ENCODE data around the gene PGP.

Gene PGP

GRCh38 chr16:2189252-2189893, 25.3 kb downstream of the PGP start:
- no peak overlapping the region for H3K27ac ChIP-seq
- no peak for TF ChIP-seq CTCF (conservative IDR thresholded peaks at IDR 0.05)

- TF ChIP-seq CTCF (conservative IDR thresholded peaks at IDR 0.05), result no peak
Measured at GRCh38 chr16:2188395-2188794, 26.2 kb downstream of the PGP start.

GRCh38 chr16:2187212-2187611, 27.4 kb downstream of the PGP start:
- H3K27ac ChIP-seq, result no peak overlapping the region
- TF ChIP-seq CTCF (conservative IDR thresholded peaks at IDR 0.05), result no peak

More at GRCh38 chr16:2188395-2188794, 26.2 kb downstream of the PGP start:
- no peak overlapping the region for H3K27ac ChIP-seq

GRCh38 chr16:2186505-2186904, 28.1 kb downstream of the PGP start:
- TF ChIP-seq CTCF (conservative IDR thresholded peaks at IDR 0.05), result no peak
- H3K27ac ChIP-seq, result no peak overlapping the region

- no peak for TF ChIP-seq CTCF (conservative IDR thresholded peaks at IDR 0.05)
- no peak overlapping the region for H3K27ac ChIP-seq
Measured at GRCh38 chr16:2186064-2186463, 28.6 kb downstream of the PGP start.

GRCh38 chr16:2184962-2185361, 29.7 kb downstream of the PGP start:
- TF ChIP-seq CTCF (conservative IDR thresholded peaks at IDR 0.05), result no peak
- no peak overlapping the region for H3K27ac ChIP-seq

GRCh38 chr16:2184346-2184745, 30.3 kb downstream of the PGP start:
- no peak for TF ChIP-seq CTCF (conservative IDR thresholded peaks at IDR 0.05)
- H3K27ac ChIP-seq, result no peak overlapping the region
